Parathyroid adenoma (tissue), 2 donors: ENCODE measurements around the gene TMPRSS13.
A peak's percentile ranks its signal among the peaks of the same experiment; 100 is the strongest.

Experiments
- H2AFZ ChIP-seq: fragments of 300-600 bp; sonication (generic); one replicate; pipeline ENCODE4 v1.7.0; 2017; ENCODE audit warnings: antibody characterized with exemption, mild to moderate bottlenecking
- H3K27ac ChIP-seq: fragments of 300-600 bp; sonication (generic); one replicate; pipeline ENCODE4 v1.7.0; 2017
- H3K27me3 ChIP-seq: fragments of 300-600 bp; sonication (generic); one replicate; pipeline ENCODE4 v1.7.0; 2017; ENCODE audit warnings: low read length; ENCODE audit not compliant: control insufficient read depth, insufficient read depth
- H3K36me3 ChIP-seq: fragments of 300-600 bp; sonication (generic); one replicate; pipeline ENCODE4 v1.7.0; 2017; ENCODE audit warnings: low read length; ENCODE audit not compliant: control insufficient read depth, insufficient read depth
- H3K4me1 ChIP-seq: fragments of 300-600 bp; sonication (generic); one replicate; pipeline ENCODE4 v1.7.0; 2017; ENCODE audit warnings: control low read depth
- H3K4me2 ChIP-seq: fragments of 300-600 bp; sonication (generic); one replicate; pipeline ENCODE4 v1.7.0; 2017; ENCODE audit warnings: low read length
- H3K4me3 ChIP-seq: fragments of 300-600 bp; sonication (generic); one replicate; pipeline ENCODE4 v1.7.0; 2017; ENCODE audit warnings: low read depth, low read length
- H3K79me2 ChIP-seq: fragments of 300-600 bp; sonication (generic); one replicate; pipeline ENCODE4 v1.7.0; 2017; ENCODE audit warnings: control low read depth
- H3K9ac ChIP-seq: fragments of 300-600 bp; sonication (generic); one replicate; pipeline ENCODE4 v1.7.0; 2017; ENCODE audit warnings: mild to moderate bottlenecking
- H3K9me3 ChIP-seq: fragments of 300-600 bp; sonication (generic); one replicate; pipeline ENCODE4 v1.7.0; 2017; ENCODE audit warnings: low read length; ENCODE audit not compliant: control insufficient read depth
- CTCF ChIP-seq: fragments of 300-600 bp; sonication (generic); IDR thresholded peaks from one replicate; pipeline ENCODE4 v1.7.0; 2017; ENCODE audit warnings: antibody characterized with exemption, mild to moderate bottlenecking
- donor health status: primary hyperparathyroidism.

The TMPRSS13 gene

GRCh38 chr11:117862753-117863152, 66.4 kb downstream of the TMPRSS13 start:
- Histone ChIP-seq H3K9ac (no peak overlapping the region), H3K27ac (peak overlapping the region; percentile 59), H3K4me1 (no peaks in the 10 kb centered on the region)

GRCh38 chr11:117862019-117862725, 67.0 kb downstream of the TMPRSS13 start:
- Histone ChIP-seq H3K9ac (no peak overlapping the region), H3K27ac (peak overlapping the region; percentile 59), H3K4me3 (no peak overlapping the region), H2AFZ (no peak overlapping the region), H3K9me3 (no peaks in the 10 kb centered on the region), H3K4me1 (no peaks in the 10 kb centered on the region), H3K79me2 (no peaks in the 10 kb centered on the region), H3K4me2 (no peak overlapping the region), H3K36me3 (no peaks in the 10 kb centered on the region), H3K27me3 (no peaks in the 10 kb centered on the region)
- TF ChIP-seq CTCF, result no peak

More at GRCh38 chr11:117862753-117863152, 66.4 kb downstream of the TMPRSS13 start:
- Histone ChIP-seq H3K4me2 (no peak overlapping the region), H2AFZ (no peak overlapping the region), H3K79me2 (no peaks in the 10 kb centered on the region), H3K9me3 (no peaks in the 10 kb centered on the region), H3K27me3 (no peaks in the 10 kb centered on the region), H3K36me3 (no peaks in the 10 kb centered on the region), H3K4me3 (no peak overlapping the region)
- no peak for TF ChIP-seq CTCF

- no peaks in the 10 kb centered on the region for H3K27me3 ChIP-seq
- no peak overlapping the region for H3K4me2 ChIP-seq
- H3K4me3 ChIP-seq, result no peak overlapping the region
- peak overlapping the region; percentile 59 for H3K27ac ChIP-seq
- H3K9me3 ChIP-seq, result no peaks in the 10 kb centered on the region
- TF ChIP-seq CTCF, result no peak
- no peaks in the 10 kb centered on the region for H3K4me1 ChIP-seq
- no peak overlapping the region for H2AFZ ChIP-seq
- no peaks in the 10 kb centered on the region for H3K79me2 ChIP-seq
- no peak overlapping the region for H3K9ac ChIP-seq
- no peaks in the 10 kb centered on the region for H3K36me3 ChIP-seq
Measured at GRCh38 chr11:117861151-117862018, 67.8 kb downstream of the TMPRSS13 start.

- no peak for TF ChIP-seq CTCF
- no peaks in the 10 kb centered on the region for H3K36me3 ChIP-seq
- no peak overlapping the region for H3K4me2 ChIP-seq
- H3K79me2 ChIP-seq, result no peaks in the 10 kb centered on the region
- no peak overlapping the region for H2AFZ ChIP-seq
- no peak overlapping the region for H3K4me3 ChIP-seq
- H3K9me3 ChIP-seq, result no peaks in the 10 kb centered on the region
- no peak overlapping the region for H3K27ac ChIP-seq
- no peaks in the 10 kb centered on the region for H3K27me3 ChIP-seq
- no peaks in the 10 kb centered on the region for H3K4me1 ChIP-seq
- no peak overlapping the region for H3K9ac ChIP-seq
Measured at GRCh38 chr11:117860139-117860538, 69.1 kb downstream of the TMPRSS13 start.
